NB4 (cell line): ENCODE data around the gene WDR38.

Source experiments
- CTCF ChIP-seq: IDR thresholded peaks from one replicate; pipeline ENCODE4 v1.5.1; 2012; ENCODE audit warnings: low read depth, low read length
- MYC ChIP-seq: IDR thresholded peaks from 2 replicates; pipeline ENCODE4 v1.6.1; 2011; ENCODE audit warnings: low read depth, low read length
- POLR2A ChIP-seq: IDR thresholded peaks from 2 replicates; pipeline ENCODE4 v1.6.1; 2011; ENCODE audit warnings: mild to moderate bottlenecking; ENCODE audit not compliant: insufficient read length; ENCODE audit errors: extremely low read depth

GRCh38 chr9:124818431-124819281, 34.6 kb upstream of the WDR38 start:
- TF ChIP-seq POLR2A (no peak), CTCF (no peak), MYC (no peak)
